Endothelial cell of umbilical vein (primary cell): Measurements from ENCODE around the gene MACROD2.

ENCODE experiments used
- EZH2 ChIP-seq: IDR thresholded peaks from 2 replicates; pipeline ENCODE4 v1.6.1; 2012; ENCODE audit warnings: borderline replicate concordance, low read depth, mild to moderate bottlenecking, moderate library complexity, low read length, inconsistent platforms; ENCODE audit not compliant: severe bottlenecking
- FOS ChIP-seq: IDR thresholded peaks from 2 replicates; pipeline ENCODE4 v1.6.1; 2011; ENCODE audit warnings: mild to moderate bottlenecking, low read length, moderate library complexity, borderline replicate concordance; ENCODE audit not compliant: insufficient read depth
- GATA2 ChIP-seq: IDR thresholded peaks from 2 replicates; pipeline ENCODE4 v1.7.0; 2011; ENCODE audit warnings: low read depth, mild to moderate bottlenecking, moderate library complexity, mixed read lengths, low read length; ENCODE audit not compliant: insufficient read length, insufficient read depth
- JUN ChIP-seq: IDR thresholded peaks from 2 replicates; pipeline ENCODE4 v1.6.1; 2011; ENCODE audit warnings: borderline replicate concordance, low read depth; ENCODE audit not compliant: insufficient read length, insufficient read depth
- POLR2A ChIP-seq: IDR thresholded peaks from 2 replicates; pipeline ENCODE4 v1.6.1; 2012; ENCODE audit warnings: low read depth, mild to moderate bottlenecking, control low read depth, low read length
- POLR2AphosphoS5 ChIP-seq: IDR thresholded peaks from 2 replicates; pipeline ENCODE4 v1.6.1; 2012; ENCODE audit warnings: low read depth, mild to moderate bottlenecking, control low read depth, low read length, moderate library complexity; ENCODE audit not compliant: insufficient read depth
- TF ChIP-seq, protein P1 (sequence below), 2 donors: IDR thresholded peaks; 1 replicate in 1 of 2; 2 replicates in 1 of 2; pipeline ENCODE4 v1.5.1; 2011; ENCODE audit warnings: low read length in 2 of 2, mild to moderate bottlenecking in 2 of 2, moderate library complexity in 2 of 2, control low read depth in 1 of 2, inconsistent platforms in 1 of 2, low read depth in 1 of 2; ENCODE audit not compliant: insufficient read depth in 1 of 2; ENCODE audit errors: extremely low read depth in 1 of 2
- TF ChIP-seq, protein P2 (sequence below): IDR thresholded peaks from 2 replicates; pipeline ENCODE4 v1.6.1; 2011; ENCODE audit not compliant: insufficient read depth, insufficient read length

DNA sequence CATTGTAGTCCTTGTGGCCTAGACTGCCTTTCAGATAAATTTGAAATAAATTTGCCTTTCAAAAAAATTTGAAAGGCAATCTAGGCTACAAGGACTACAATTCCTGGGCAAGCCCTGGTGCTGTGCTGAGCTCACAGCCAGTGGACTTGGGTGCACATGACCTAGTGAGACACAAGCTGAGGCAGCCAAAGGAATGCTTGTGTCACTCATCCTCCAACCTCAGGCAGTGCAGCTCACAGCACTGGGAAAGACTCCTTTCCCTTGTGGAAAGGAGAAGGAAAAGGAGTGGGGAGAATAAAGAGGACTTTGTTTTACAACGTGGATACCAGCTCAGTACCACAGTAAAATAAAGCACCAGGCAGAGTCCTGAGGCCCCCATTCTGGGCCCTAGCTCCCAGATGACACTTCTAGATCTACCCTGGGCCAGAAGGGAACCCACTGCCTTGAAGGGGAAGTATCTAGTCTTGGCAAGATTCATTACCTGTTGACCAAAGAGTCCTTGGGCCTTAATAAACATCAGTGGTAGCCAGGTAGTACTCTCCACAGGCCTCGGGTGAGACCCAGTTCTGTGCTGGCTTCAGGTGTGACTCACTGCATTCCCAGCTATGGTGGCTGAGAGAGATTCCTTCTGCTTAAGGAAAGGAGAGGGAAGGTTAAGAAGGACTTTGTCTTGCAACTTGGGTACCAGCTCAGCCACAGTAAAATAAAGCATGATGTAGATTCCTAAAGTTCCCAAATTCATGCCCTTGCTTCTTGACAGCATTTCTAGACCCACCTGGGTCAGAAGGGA, 1001.8 kb downstream of the MACROD2 start:
- TF ChIP-seq, protein P1, sequence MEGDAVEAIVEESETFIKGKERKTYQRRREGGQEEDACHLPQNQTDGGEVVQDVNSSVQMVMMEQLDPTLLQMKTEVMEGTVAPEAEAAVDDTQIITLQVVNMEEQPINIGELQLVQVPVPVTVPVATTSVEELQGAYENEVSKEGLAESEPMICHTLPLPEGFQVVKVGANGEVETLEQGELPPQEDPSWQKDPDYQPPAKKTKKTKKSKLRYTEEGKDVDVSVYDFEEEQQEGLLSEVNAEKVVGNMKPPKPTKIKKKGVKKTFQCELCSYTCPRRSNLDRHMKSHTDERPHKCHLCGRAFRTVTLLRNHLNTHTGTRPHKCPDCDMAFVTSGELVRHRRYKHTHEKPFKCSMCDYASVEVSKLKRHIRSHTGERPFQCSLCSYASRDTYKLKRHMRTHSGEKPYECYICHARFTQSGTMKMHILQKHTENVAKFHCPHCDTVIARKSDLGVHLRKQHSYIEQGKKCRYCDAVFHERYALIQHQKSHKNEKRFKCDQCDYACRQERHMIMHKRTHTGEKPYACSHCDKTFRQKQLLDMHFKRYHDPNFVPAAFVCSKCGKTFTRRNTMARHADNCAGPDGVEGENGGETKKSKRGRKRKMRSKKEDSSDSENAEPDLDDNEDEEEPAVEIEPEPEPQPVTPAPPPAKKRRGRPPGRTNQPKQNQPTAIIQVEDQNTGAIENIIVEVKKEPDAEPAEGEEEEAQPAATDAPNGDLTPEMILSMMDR (IDR thresholded peaks at IDR 0.05; ENCODE audit: extremely low read depth in 1 of 2, insufficient read depth in 1 of 2, low read depth in 1 of 2, low read length in 2 of 2) = no peak
- TF ChIP-seq POLR2A = no peak
- no peak for TF ChIP-seq POLR2AphosphoS5
- no peak for TF ChIP-seq EZH2
- TF ChIP-seq, protein P2, sequence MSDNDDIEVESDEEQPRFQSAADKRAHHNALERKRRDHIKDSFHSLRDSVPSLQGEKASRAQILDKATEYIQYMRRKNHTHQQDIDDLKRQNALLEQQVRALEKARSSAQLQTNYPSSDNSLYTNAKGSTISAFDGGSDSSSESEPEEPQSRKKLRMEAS = no peak
- no peak for TF ChIP-seq FOS
- no peak for TF ChIP-seq JUN
- no peak for TF ChIP-seq GATA2
